ENCODE data around the gene NLGN4X. TPM values are rescaled to one million over a fixed set of nuclear protein-coding genes. Genes with fewer than 3 reads are reported as not detected.

NLGN4X gene
- polyA plus RNA-seq, 1 experiment: 1.1 TPM

DNA sequence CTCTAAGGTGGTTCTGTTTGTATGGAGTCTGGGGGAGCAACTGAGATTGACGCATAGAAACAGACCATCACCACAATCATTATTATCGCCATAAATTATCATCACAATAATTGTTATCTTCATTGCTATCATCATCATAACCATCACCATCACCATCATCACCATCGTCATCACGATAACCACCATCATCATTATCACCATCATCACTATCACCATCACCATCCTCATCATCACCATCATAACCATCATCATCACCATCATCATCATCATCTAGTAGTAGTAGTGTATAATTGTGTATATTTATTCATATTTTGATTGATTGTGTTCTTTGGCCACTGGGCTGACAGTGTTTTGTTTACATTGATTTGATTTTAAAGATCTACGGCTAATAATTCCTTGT is 95.7 kb downstream of the NLGN4X start:
- H3K36me3 ChIP-seq (ENCODE audit: control insufficient read depth, insufficient read depth, low read length): no peaks in the 10 kb centered on the region
- H3K4me3 ChIP-seq (ENCODE audit: low read depth, low read length): no peak overlapping the region
- H3K27me3 ChIP-seq (ENCODE audit: control insufficient read depth, insufficient read depth, low read length): no peaks in the 10 kb centered on the region
- ChIA-PET CTCF (no interaction called here), POLR2A (no interaction called here)
- no peak for DNase-seq (ENCODE audit: low read depth)
- TF ChIP-seq, protein P1, sequence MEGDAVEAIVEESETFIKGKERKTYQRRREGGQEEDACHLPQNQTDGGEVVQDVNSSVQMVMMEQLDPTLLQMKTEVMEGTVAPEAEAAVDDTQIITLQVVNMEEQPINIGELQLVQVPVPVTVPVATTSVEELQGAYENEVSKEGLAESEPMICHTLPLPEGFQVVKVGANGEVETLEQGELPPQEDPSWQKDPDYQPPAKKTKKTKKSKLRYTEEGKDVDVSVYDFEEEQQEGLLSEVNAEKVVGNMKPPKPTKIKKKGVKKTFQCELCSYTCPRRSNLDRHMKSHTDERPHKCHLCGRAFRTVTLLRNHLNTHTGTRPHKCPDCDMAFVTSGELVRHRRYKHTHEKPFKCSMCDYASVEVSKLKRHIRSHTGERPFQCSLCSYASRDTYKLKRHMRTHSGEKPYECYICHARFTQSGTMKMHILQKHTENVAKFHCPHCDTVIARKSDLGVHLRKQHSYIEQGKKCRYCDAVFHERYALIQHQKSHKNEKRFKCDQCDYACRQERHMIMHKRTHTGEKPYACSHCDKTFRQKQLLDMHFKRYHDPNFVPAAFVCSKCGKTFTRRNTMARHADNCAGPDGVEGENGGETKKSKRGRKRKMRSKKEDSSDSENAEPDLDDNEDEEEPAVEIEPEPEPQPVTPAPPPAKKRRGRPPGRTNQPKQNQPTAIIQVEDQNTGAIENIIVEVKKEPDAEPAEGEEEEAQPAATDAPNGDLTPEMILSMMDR (IDR thresholded peaks at IDR 0.05; ENCODE audit: insufficient read depth, low read depth, low read length): no peak

DNA sequence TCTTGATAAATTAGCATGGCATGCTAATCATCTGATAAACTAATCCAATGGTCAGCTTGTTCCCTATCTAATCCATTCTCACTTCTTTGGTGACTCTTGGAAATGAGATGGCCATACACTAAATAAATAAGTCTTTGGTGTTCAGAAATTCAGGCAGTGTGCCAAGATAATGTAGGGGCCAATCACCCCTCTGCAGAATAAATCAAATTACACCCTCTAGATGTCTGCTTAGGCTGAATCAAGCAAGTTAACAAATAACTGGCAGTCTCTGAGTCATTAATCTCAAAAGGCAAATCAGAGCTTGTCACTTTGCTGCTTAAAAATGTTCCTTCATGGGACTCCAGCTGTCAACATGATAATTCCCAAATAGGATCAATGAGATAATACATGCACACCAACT is 97.4 kb downstream of the NLGN4X start:
- Histone ChIP-seq H3K4me3 (ENCODE audit: low read depth, low read length) (no peak overlapping the region), H3K36me3 (ENCODE audit: control insufficient read depth, insufficient read depth, low read length) (no peaks in the 10 kb centered on the region), H3K27me3 (ENCODE audit: control insufficient read depth, insufficient read depth, low read length) (no peaks in the 10 kb centered on the region)
- TF ChIP-seq, protein P1 (IDR thresholded peaks at IDR 0.05; ENCODE audit: insufficient read depth, low read depth, low read length): no peak
- no peak for DNase-seq (ENCODE audit: low read depth)
- ChIA-PET POLR2A (no interaction called here), CTCF (no interaction called here)

DNA sequence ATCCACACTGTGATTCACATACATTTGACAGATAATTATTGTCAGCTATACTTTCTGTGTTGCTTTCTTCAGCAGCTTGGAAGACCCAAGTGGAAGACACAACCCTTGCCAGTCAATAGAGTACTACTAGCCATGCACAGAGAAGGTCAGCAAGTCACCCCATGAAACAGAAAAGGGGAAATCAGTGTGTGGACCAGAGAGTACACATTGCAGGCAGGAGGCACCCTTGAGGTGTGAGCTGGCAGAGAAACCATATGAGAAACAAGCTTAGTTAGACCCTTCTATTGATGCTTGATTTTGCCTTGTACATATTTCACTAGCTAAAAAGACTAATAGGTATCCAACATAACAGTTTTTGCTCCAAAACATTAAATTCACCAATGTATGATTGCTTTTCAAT is 99.5 kb downstream of the NLGN4X start:
- no peak for DNase-seq (ENCODE audit: low read depth)
- TF ChIP-seq, protein P1 (IDR thresholded peaks at IDR 0.05; ENCODE audit: insufficient read depth, low read depth, low read length): no peak
- Histone ChIP-seq H3K27me3 (ENCODE audit: control insufficient read depth, insufficient read depth, low read length) (no peaks in the 10 kb centered on the region), H3K36me3 (ENCODE audit: control insufficient read depth, insufficient read depth, low read length) (no peaks in the 10 kb centered on the region), H3K4me3 (ENCODE audit: low read depth, low read length) (no peak overlapping the region)
- POLR2A ChIA-PET: no interaction called here
- CTCF ChIA-PET: no interaction called here

DNA sequence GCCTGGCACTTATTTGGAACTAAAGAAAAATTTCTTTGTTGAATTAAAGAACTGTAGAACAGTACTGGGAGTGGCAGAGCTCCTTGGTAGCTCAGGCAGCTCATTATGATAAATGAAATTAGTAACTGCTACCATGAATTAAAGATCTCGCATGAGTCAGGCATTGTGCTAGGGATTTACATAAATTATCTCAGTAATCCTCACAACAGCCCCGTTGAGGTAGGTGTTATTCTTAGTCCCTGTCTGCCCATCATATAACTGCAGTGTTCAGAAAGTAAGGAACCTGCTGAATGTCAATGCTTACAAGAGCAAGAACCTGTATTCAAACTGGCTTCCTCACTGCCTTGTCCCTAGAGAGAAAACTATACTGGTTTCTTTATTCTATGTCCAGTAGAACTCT is 108.3 kb downstream of the NLGN4X start:
- CTCF ChIA-PET: no interaction called here
- Histone ChIP-seq H3K36me3 (ENCODE audit: control insufficient read depth, insufficient read depth, low read length) (no peaks in the 10 kb centered on the region), H3K27me3 (ENCODE audit: control insufficient read depth, insufficient read depth, low read length) (no peaks in the 10 kb centered on the region), H3K4me3 (ENCODE audit: low read depth, low read length) (no peak overlapping the region)
- TF ChIP-seq, protein P1 (IDR thresholded peaks at IDR 0.05; ENCODE audit: insufficient read depth, low read depth, low read length): no peak
- no peak for DNase-seq (ENCODE audit: low read depth)
- POLR2A ChIA-PET: no interaction called here

DNA sequence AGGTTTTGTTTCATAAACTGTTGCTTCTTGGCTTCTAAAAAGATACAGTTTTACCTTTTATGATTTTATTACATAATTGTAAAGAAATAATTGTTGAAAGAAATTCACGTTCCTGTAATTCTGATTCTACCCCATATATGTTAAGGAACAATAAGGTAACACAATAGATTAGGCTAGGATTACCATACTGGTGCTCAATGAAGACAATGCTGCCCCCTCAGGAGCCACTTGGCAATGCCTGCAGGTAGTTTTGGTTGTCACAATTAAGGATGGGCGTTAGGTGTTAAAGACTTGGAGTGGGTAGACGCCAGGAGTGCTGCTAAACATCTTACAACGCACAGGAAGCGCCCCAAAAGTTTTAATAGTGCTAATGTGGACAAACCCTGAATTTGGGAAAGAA is 133.2 kb downstream of the NLGN4X start:
- TF ChIP-seq, protein P1 (IDR thresholded peaks at IDR 0.05; ENCODE audit: insufficient read depth, low read depth, low read length): no peak
- H3K4me3 ChIP-seq (ENCODE audit: low read depth, low read length): no peak overlapping the region
- no peaks in the 10 kb centered on the region for H3K36me3 ChIP-seq (ENCODE audit: control insufficient read depth, insufficient read depth, low read length)
- H3K27me3 ChIP-seq (ENCODE audit: control insufficient read depth, insufficient read depth, low read length): no peaks in the 10 kb centered on the region
- DNase-seq (ENCODE audit: low read depth): no peak
- POLR2A ChIA-PET: no interaction called here
- CTCF ChIA-PET: no interaction called here
